WTC11 (cell line): ENCODE data around the gene CYREN. TPM values are rescaled to one million over a fixed set of nuclear protein-coding genes. Genes with fewer than 3 reads are reported as not detected.

Source experiments
- ATAC-seq: fragments of 200-7000 bp; cut with Tn5 transposase; 2 replicates; pipeline ENCODE4 v1.10.0; 2021; ENCODE audit warnings: mild to moderate bottlenecking, moderate library complexity
- CTCF ChIA-PET: fragments of 300-600 bp; sonication (Branson Sonifier 250); formaldehyde crosslinking; loops from one replicate; lab custom pipeline; 2021; ENCODE audit warnings: antibody characterized with exemption; lab: Charles Lee
- POLR2A ChIA-PET: fragments of 350-600 bp; sonication (Branson Sonifier 250); formaldehyde crosslinking; loops from one replicate; lab custom pipeline; 2021; ENCODE audit warnings: antibody characterized with exemption; lab: Charles Lee
- DNase-seq: peaks from one replicate; pipeline ENCODE4 v3.0.0; 2021; ENCODE audit warnings: low spot score
- H3K27ac Mint-ChIP-seq: 2 replicates; pipeline ENCODE4 v1.8.0; 2021; ENCODE audit warnings: mixed read lengths
- H3K27me3 Mint-ChIP-seq: 2 replicates; pipeline ENCODE4 v1.8.0; 2021; ENCODE audit warnings: low read depth, mild to moderate bottlenecking, moderate library complexity, mixed read lengths
- H3K36me3 Mint-ChIP-seq: 2 replicates; pipeline ENCODE4 v1.8.0; 2021; ENCODE audit warnings: mixed read lengths
- H3K4me1 Mint-ChIP-seq: 2 replicates; pipeline ENCODE4 v1.8.0; 2022; ENCODE audit warnings: mixed read lengths
- H3K4me3 Mint-ChIP-seq: 2 replicates; pipeline ENCODE4 v1.8.0; 2021; ENCODE audit warnings: mild to moderate bottlenecking, moderate library complexity, mixed read lengths
- H3K9me3 Mint-ChIP-seq: 2 replicates; pipeline ENCODE4 v1.8.0; 2021; ENCODE audit warnings: mixed read lengths
- CBFB ChIP-seq: sonication (generic); formaldehyde crosslinking; IDR thresholded peaks from 2 replicates; pipeline ENCODE4 v1.8.1; 2022; ENCODE audit warnings: mild to moderate bottlenecking, low read depth, missing genetic modification reagents
- ELF4 ChIP-seq: sonication (generic); formaldehyde crosslinking; IDR thresholded peaks from 2 replicates; pipeline ENCODE4 v1.8.1; 2022; ENCODE audit warnings: low read depth, mild to moderate bottlenecking, moderate library complexity, missing genetic modification reagents
- ESRRA ChIP-seq: sonication (generic); formaldehyde crosslinking; IDR thresholded peaks from 2 replicates; pipeline ENCODE4 v1.8.1; 2022; ENCODE audit warnings: mild to moderate bottlenecking, missing genetic modification reagents, borderline replicate concordance
- FOXK1 ChIP-seq: sonication (generic); formaldehyde crosslinking; IDR thresholded peaks from 2 replicates; pipeline ENCODE4 v1.8.0; 2022; ENCODE audit warnings: mild to moderate bottlenecking, moderate library complexity, missing genetic modification reagents
- JUN ChIP-seq: sonication (generic); formaldehyde crosslinking; IDR thresholded peaks from 2 replicates; pipeline ENCODE4 v1.8.0; 2023; ENCODE audit warnings: mild to moderate bottlenecking, missing genetic modification reagents
- MYBL2 ChIP-seq: sonication (generic); formaldehyde crosslinking; IDR thresholded peaks from 2 replicates; pipeline ENCODE4 v1.8.1; 2023; ENCODE audit warnings: mild to moderate bottlenecking, moderate library complexity, missing genetic modification reagents
- NFE2L1 ChIP-seq: sonication (generic); formaldehyde crosslinking; IDR thresholded peaks from 2 replicates; pipeline ENCODE4 v1.8.1; 2023; ENCODE audit warnings: missing genetic modification reagents
- SMAD3 ChIP-seq: sonication (generic); formaldehyde crosslinking; IDR thresholded peaks from 2 replicates; pipeline ENCODE4 v1.8.0; 2022; ENCODE audit warnings: missing genetic modification reagents, mild to moderate bottlenecking, borderline replicate concordance
- TEAD1 ChIP-seq: sonication (generic); formaldehyde crosslinking; IDR thresholded peaks from 2 replicates; pipeline ENCODE4 v1.8.0; 2022; ENCODE audit warnings: mild to moderate bottlenecking, missing genetic modification reagents
- TEAD4 ChIP-seq: sonication (generic); formaldehyde crosslinking; IDR thresholded peaks from 2 replicates; pipeline ENCODE4 v1.8.0; 2022; ENCODE audit warnings: mild to moderate bottlenecking, missing genetic modification reagents
- ZBTB21 ChIP-seq: sonication (generic); formaldehyde crosslinking; IDR thresholded peaks from 2 replicates; pipeline ENCODE4 v1.8.1; 2023; ENCODE audit warnings: mild to moderate bottlenecking, missing genetic modification reagents, borderline replicate concordance
- ZNF219 ChIP-seq: sonication (generic); formaldehyde crosslinking; IDR thresholded peaks from 2 replicates; pipeline ENCODE4 v1.8.0; 2023; ENCODE audit warnings: missing genetic modification reagents, mild to moderate bottlenecking, borderline replicate concordance
- total RNA-seq: library from RNA; stranded (reverse); gene quantifications from 3 replicates; pipeline ENCODE4 v1.2.3, GENCODE V29; 2021
- TF ChIP-seq, protein P1 (sequence below): fragments of 250-450 bp; sonication (Bioruptor Pico); IDR thresholded peaks from 2 replicates; pipeline ENCODE4 v1.9.0; 2021; ENCODE audit warnings: mild to moderate bottlenecking
- TF ChIP-seq, protein P2 (sequence below): sonication (generic); formaldehyde crosslinking; IDR thresholded peaks from 2 replicates; pipeline ENCODE4 v1.8.1; 2023; ENCODE audit warnings: mild to moderate bottlenecking, missing genetic modification reagents
- TF ChIP-seq, protein P3 (sequence below): sonication (generic); formaldehyde crosslinking; IDR thresholded peaks from 2 replicates; pipeline ENCODE4 v1.8.1; 2022; ENCODE audit warnings: mild to moderate bottlenecking, moderate library complexity, missing genetic modification reagents
- TF ChIP-seq, protein P4 (sequence below): sonication (generic); formaldehyde crosslinking; conservative IDR thresholded peaks from 2 replicates; pipeline ENCODE4 v1.8.1; 2023; ENCODE audit warnings: mild to moderate bottlenecking, low read depth, missing genetic modification reagents, moderate library complexity
- TF ChIP-seq, protein P5 (sequence below): fragments of 250-450 bp; sonication (Bioruptor Pico); IDR thresholded peaks from 2 replicates; pipeline ENCODE4 v1.9.0; 2021; ENCODE audit warnings: mild to moderate bottlenecking
- TF ChIP-seq, protein P6 (sequence below): sonication (generic); formaldehyde crosslinking; IDR thresholded peaks from 2 replicates; pipeline ENCODE4 v1.8.0; 2022; ENCODE audit warnings: mild to moderate bottlenecking, missing genetic modification reagents
- TF ChIP-seq, protein P7 (sequence below): sonication (generic); formaldehyde crosslinking; IDR thresholded peaks from 2 replicates; pipeline ENCODE4 v1.8.1; 2022; ENCODE audit warnings: low read depth, missing genetic modification reagents, borderline replicate concordance

CYREN gene
- total RNA-seq, 1 experiment from 2014 or later, result 37.9 TPM

DNA sequence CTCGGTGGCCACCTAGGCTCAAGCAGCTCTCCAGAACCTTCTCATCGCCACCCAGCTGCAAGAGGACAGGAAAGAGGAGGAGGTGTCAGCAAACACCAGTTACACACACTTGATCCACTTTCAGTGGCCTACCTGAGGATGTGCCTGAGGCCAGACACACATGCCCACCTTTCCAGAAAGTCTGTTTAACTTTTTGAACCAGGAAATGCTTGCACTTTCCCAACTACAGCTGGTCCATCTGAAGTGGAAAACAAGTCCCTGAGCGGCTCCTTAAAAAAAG lies 15.7 kb upstream of the CYREN start:
- Mint-ChIP-seq H3K36me3 (peaks cover 51% of the 10 kb centered on the region), H3K9me3 (peaks cover 25% of the 10 kb centered on the region), H3K4me1 (no peaks in the 10 kb centered on the region), H3K4me3 (no peak overlapping the region), H3K27me3 (no peaks in the 10 kb centered on the region), H3K27ac (no peak overlapping the region)
- ATAC-seq (no peak), DNase-seq (no peak)
- CTCF ChIA-PET, result no interaction called here
- POLR2A ChIA-PET, result no interaction called here
- TF ChIP-seq, protein P1, sequence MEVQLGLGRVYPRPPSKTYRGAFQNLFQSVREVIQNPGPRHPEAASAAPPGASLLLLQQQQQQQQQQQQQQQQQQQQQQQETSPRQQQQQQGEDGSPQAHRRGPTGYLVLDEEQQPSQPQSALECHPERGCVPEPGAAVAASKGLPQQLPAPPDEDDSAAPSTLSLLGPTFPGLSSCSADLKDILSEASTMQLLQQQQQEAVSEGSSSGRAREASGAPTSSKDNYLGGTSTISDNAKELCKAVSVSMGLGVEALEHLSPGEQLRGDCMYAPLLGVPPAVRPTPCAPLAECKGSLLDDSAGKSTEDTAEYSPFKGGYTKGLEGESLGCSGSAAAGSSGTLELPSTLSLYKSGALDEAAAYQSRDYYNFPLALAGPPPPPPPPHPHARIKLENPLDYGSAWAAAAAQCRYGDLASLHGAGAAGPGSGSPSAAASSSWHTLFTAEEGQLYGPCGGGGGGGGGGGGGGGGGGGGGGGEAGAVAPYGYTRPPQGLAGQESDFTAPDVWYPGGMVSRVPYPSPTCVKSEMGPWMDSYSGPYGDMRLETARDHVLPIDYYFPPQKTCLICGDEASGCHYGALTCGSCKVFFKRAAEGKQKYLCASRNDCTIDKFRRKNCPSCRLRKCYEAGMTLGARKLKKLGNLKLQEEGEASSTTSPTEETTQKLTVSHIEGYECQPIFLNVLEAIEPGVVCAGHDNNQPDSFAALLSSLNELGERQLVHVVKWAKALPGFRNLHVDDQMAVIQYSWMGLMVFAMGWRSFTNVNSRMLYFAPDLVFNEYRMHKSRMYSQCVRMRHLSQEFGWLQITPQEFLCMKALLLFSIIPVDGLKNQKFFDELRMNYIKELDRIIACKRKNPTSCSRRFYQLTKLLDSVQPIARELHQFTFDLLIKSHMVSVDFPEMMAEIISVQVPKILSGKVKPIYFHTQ, result no peak
- TF ChIP-seq FOXK1 (CRISPR knock-in tag) (no peak), MYBL2 (CRISPR knock-in tag) (no peak), TEAD1 (no peak)
- TF ChIP-seq, all 79 proteins: peak for 0

DNA sequence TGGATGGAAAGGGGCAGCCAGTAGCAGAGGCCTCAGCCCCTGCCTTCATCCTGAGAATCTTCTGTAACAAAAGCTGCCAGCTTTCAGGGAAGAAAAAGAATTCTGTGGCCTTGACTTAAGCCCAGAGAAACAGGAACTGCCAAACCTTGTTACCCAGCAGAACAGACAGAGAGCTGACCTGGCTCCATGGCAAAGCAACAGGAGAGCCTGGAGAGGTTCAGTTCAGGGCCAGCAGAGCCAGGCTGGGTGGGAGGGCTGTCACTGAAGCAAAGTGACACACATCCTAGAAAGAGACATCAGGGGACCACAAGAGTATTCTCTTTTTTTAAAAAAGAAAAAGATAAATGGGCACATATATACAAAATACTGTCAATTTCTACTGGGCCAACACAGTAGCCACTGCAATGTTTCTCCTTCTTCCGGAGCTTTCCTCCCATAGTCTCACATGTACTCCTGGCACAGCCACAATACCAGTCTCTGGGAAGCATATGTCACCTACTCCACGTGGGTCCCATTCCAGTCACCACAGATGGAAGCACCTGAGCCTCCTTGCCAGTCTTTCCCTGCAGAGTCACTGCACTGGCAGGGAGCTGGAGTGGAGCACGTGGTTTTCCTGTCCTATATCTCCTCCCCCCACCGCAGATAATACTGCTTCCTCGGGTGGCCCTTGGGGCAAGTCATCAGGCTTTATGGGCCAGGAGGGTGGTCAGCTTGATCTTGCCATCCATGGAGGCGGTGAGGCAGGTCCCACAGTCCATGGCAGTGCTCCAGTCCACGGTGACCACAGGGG lies 15.2 kb upstream of the CYREN start:
- ChIA-PET POLR2A (no interaction called here), CTCF (no interaction called here)
- ATAC-seq, result no peak
- DNase-seq, result no peak
- Mint-ChIP-seq H3K4me1 (no peaks in the 10 kb centered on the region), H3K27me3 (no peaks in the 10 kb centered on the region), H3K4me3 (no peak overlapping the region), H3K36me3 (peaks cover 56% of the 10 kb centered on the region), H3K9me3 (peaks cover 29% of the 10 kb centered on the region), H3K27ac (no peak overlapping the region)
- TF ChIP-seq, protein P2, sequence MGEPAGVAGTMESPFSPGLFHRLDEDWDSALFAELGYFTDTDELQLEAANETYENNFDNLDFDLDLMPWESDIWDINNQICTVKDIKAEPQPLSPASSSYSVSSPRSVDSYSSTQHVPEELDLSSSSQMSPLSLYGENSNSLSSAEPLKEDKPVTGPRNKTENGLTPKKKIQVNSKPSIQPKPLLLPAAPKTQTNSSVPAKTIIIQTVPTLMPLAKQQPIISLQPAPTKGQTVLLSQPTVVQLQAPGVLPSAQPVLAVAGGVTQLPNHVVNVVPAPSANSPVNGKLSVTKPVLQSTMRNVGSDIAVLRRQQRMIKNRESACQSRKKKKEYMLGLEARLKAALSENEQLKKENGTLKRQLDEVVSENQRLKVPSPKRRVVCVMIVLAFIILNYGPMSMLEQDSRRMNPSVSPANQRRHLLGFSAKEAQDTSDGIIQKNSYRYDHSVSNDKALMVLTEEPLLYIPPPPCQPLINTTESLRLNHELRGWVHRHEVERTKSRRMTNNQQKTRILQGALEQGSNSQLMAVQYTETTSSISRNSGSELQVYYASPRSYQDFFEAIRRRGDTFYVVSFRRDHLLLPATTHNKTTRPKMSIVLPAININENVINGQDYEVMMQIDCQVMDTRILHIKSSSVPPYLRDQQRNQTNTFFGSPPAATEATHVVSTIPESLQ (CRISPR knock-in tag), result no peak
- TF ChIP-seq, protein P3, sequence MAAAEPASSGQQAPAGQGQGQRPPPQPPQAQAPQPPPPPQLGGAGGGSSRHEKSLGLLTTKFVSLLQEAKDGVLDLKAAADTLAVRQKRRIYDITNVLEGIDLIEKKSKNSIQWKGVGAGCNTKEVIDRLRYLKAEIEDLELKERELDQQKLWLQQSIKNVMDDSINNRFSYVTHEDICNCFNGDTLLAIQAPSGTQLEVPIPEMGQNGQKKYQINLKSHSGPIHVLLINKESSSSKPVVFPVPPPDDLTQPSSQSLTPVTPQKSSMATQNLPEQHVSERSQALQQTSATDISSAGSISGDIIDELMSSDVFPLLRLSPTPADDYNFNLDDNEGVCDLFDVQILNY (CRISPR knock-in tag), result no peak
- no peak for TF ChIP-seq TEAD4

DNA sequence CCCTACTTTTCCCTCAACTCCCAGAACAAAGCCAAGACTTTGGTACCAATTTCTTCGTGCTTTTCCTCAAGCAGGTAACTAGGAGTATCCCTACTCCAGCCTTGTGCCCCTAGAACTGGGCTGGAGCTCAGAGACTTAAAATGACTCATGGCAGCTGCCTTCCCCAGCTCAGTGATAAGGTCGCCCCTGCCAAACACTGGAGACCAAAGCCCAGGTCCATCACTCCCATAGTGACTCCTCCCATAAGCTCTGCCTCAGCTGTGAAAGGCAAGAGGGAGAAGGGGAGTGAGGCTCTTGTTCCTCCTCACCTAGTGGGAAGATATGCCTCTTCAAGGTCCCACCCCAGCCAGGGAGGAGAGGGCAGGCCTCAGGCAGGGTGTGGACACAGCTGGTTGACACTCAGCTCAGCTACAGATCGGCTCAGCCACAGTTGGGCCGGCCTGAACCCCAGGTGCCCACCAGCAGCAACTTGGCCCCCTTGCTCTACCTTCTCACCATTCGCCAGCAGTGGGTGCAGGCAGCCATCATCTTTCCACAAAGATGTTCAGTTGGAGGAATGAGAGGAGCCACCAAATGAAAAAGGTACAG lies 13.8 kb upstream of the CYREN start:
- ChIA-PET POLR2A (no interaction called here), CTCF (no interaction called here)
- no peaks in the 10 kb centered on the region for H3K4me1 Mint-ChIP-seq
- H3K27ac Mint-ChIP-seq, result no peak overlapping the region
- ATAC-seq, result no peak
- peaks cover 66% of the 10 kb centered on the region for H3K36me3 Mint-ChIP-seq
- peaks cover 41% of the 10 kb centered on the region for H3K9me3 Mint-ChIP-seq
- no peak overlapping the region for H3K4me3 Mint-ChIP-seq
- no peak for DNase-seq
- no peaks in the 10 kb centered on the region for H3K27me3 Mint-ChIP-seq
- no peak for TF ChIP-seq ESRRA (CRISPR knock-in tag)
- no peak for TF ChIP-seq JUN (CRISPR knock-in tag)
- TF ChIP-seq, protein P4, sequence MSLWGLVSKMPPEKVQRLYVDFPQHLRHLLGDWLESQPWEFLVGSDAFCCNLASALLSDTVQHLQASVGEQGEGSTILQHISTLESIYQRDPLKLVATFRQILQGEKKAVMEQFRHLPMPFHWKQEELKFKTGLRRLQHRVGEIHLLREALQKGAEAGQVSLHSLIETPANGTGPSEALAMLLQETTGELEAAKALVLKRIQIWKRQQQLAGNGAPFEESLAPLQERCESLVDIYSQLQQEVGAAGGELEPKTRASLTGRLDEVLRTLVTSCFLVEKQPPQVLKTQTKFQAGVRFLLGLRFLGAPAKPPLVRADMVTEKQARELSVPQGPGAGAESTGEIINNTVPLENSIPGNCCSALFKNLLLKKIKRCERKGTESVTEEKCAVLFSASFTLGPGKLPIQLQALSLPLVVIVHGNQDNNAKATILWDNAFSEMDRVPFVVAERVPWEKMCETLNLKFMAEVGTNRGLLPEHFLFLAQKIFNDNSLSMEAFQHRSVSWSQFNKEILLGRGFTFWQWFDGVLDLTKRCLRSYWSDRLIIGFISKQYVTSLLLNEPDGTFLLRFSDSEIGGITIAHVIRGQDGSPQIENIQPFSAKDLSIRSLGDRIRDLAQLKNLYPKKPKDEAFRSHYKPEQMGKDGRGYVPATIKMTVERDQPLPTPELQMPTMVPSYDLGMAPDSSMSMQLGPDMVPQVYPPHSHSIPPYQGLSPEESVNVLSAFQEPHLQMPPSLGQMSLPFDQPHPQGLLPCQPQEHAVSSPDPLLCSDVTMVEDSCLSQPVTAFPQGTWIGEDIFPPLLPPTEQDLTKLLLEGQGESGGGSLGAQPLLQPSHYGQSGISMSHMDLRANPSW (CRISPR knock-in tag), result no peak
- no peak for TF ChIP-seq ZBTB21 (CRISPR knock-in tag)
- TF ChIP-seq, protein P5, sequence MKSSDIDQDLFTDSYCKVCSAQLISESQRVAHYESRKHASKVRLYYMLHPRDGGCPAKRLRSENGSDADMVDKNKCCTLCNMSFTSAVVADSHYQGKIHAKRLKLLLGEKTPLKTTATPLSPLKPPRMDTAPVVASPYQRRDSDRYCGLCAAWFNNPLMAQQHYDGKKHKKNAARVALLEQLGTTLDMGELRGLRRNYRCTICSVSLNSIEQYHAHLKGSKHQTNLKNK (CRISPR knock-in tag), result no peak
- TF ChIP-seq ZNF219 (CRISPR knock-in tag), result no peak
- TF ChIP-seq, protein P6, sequence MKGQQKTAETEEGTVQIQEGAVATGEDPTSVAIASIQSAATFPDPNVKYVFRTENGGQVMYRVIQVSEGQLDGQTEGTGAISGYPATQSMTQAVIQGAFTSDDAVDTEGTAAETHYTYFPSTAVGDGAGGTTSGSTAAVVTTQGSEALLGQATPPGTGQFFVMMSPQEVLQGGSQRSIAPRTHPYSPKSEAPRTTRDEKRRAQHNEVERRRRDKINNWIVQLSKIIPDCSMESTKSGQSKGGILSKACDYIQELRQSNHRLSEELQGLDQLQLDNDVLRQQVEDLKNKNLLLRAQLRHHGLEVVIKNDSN (CRISPR knock-in tag), result no peak
- no peak for TF ChIP-seq SMAD3 (CRISPR knock-in tag)
- no peak for TF ChIP-seq ELF4 (CRISPR knock-in tag)
- no peak for TF ChIP-seq CBFB (CRISPR knock-in tag)
- no peak for TF ChIP-seq FOXK1 (CRISPR knock-in tag)
- TF ChIP-seq NFE2L1, result no peak
- TF ChIP-seq, protein P7, sequence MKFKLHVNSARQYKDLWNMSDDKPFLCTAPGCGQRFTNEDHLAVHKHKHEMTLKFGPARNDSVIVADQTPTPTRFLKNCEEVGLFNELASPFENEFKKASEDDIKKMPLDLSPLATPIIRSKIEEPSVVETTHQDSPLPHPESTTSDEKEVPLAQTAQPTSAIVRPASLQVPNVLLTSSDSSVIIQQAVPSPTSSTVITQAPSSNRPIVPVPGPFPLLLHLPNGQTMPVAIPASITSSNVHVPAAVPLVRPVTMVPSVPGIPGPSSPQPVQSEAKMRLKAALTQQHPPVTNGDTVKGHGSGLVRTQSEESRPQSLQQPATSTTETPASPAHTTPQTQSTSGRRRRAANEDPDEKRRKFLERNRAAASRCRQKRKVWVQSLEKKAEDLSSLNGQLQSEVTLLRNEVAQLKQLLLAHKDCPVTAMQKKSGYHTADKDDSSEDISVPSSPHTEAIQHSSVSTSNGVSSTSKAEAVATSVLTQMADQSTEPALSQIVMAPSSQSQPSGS, result no peak
